Measurements from ENCODE around the gene MCTP1.

DNA sequence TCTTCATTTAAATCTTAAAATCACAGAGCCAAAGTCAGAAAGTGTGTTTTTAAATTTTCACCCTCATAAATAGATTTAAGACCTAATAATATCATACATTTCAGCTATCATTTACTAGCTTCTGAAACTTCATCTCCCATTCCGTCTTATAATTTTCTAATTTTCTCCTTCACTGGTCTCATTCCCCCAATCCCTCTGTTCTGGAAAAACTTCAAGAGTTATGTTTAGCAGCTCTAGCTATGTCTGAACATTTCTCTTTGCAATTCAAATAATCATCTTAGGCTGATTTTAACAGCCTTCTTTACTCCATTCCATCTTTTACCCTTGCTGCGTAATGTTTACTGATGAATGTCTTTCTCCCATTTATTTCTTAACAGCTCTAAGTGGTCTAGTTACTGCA is 474.0 kb downstream of the MCTP1 start:
- TF ChIP-seq, protein P1, sequence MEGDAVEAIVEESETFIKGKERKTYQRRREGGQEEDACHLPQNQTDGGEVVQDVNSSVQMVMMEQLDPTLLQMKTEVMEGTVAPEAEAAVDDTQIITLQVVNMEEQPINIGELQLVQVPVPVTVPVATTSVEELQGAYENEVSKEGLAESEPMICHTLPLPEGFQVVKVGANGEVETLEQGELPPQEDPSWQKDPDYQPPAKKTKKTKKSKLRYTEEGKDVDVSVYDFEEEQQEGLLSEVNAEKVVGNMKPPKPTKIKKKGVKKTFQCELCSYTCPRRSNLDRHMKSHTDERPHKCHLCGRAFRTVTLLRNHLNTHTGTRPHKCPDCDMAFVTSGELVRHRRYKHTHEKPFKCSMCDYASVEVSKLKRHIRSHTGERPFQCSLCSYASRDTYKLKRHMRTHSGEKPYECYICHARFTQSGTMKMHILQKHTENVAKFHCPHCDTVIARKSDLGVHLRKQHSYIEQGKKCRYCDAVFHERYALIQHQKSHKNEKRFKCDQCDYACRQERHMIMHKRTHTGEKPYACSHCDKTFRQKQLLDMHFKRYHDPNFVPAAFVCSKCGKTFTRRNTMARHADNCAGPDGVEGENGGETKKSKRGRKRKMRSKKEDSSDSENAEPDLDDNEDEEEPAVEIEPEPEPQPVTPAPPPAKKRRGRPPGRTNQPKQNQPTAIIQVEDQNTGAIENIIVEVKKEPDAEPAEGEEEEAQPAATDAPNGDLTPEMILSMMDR (IDR thresholded peaks at IDR 0.05; ENCODE audit: low read length), result no peak
- TF ChIP-seq EZH2phosphoT487 (IDR thresholded peaks at IDR 0.05; ENCODE audit: low read length), result no peak

Measured in MM.1S (cell line).